T-helper 2 cell (primary cell): Measurements from ENCODE around the gene GAS6.

ENCODE experiments used
- DNase-seq, 5 experiments: peaks; one replicate each; pipeline versions ENCODE4 v3.0.0 to v3.0.0-alpha.2; 2012 to 2022

GAS6 gene

GRCh38 chr13:113851480-113851803, 12.4 kb downstream of the GAS6 start:
- DNase-seq: no peak

- no peak for DNase-seq
These were observed 13.0 kb downstream of the GAS6 start for GRCh38 chr13:113850722-113851479.

- DNase-seq: no peak
These were observed 13.7 kb downstream of the GAS6 start for GRCh38 chr13:113849981-113850721.

DNA sequence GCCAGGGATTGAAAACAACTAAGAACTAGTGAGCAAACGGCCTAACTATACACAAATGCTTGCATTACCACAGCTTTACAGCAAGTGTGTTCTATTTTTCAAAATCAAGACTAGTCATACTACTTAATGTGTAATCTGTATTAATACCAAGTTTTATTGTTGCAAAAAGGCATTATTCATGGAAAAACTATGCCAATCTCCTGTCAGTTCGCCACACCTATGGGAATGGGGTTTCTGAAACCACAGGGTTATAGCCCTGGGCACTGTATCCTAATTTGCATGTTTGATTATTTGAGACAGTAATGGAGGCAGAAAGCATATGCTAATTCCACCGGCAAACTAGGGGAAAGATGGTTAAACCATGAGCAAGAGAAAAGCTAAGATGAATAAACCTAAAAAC, 14.3 kb downstream of the GAS6 start:
- DNase-seq: no peak

- DNase-seq: no peak
These were observed 15.2 kb downstream of the GAS6 start for GRCh38 chr13:113848431-113849260.

DNA sequence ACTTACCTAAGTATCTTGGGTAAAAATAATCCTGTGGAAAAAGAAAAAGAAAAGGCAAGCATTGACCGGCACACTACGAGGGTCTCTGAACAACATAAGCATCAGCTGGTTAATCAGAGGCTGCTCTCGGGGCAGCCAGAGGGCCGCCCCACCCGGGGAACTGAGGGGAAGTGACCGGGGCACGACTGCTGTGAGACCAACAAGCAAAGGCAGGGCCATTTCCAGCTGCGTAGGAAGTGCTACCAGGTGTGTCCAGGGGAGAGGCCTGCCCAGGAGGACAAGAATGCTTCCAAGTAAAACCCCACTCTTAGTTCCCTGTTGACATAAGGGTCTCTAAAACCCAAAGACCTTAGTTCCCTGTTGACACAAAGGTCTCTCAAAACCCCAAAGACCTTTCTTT, 15.9 kb downstream of the GAS6 start:
- no peak for DNase-seq

GRCh38 chr13:113846636-113847318, 17.1 kb downstream of the GAS6 start:
- DNase-seq: peak in 2 of 5 experiments; percentile 29 to 74

DNA sequence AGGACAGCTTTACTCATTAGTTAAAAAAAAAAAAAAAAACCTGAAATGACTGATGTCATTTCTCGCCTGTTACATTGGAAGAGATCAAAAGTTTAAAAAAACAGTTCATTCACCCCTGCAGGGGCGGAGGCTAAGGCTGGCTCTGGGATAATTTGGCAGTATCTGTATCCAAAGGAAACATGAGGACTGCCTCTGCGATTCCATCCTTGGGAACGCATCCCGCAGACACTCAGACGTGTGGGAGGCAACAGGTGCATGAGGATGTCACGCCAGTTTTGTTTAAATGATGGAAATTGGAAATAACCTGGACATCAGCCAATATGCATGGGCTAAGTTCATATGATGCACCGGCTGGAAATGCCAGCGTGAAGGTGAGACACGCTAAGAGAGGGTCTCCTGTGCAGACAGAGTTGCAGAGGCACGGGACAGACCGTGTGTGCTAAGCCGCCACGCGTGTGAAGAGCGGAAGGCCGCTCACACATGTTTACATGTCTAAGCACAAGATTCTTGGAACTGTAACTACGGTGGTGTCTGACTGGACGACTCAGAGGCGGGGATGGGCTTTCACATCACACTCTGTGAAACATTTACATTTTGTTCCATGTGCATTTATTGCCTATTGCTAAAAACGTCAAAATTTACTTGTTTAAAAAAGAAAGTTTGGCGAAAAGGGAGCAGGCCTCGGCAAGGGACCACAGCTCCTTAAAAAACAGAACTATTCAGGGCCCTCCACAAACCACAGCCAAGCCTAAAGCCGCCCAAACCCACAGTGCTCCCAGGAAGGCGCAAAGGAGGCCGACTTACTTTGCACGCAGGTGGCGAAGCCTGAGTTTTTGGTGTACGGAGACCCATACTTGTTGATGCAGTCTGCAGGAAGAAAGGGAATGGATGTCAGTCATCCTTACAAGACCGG, 17.9 kb downstream of the GAS6 start:
- DNase-seq: no peak

GRCh38 chr13:113845055-113845454, 18.8 kb downstream of the GAS6 start:
- DNase-seq: no peak

DNA sequence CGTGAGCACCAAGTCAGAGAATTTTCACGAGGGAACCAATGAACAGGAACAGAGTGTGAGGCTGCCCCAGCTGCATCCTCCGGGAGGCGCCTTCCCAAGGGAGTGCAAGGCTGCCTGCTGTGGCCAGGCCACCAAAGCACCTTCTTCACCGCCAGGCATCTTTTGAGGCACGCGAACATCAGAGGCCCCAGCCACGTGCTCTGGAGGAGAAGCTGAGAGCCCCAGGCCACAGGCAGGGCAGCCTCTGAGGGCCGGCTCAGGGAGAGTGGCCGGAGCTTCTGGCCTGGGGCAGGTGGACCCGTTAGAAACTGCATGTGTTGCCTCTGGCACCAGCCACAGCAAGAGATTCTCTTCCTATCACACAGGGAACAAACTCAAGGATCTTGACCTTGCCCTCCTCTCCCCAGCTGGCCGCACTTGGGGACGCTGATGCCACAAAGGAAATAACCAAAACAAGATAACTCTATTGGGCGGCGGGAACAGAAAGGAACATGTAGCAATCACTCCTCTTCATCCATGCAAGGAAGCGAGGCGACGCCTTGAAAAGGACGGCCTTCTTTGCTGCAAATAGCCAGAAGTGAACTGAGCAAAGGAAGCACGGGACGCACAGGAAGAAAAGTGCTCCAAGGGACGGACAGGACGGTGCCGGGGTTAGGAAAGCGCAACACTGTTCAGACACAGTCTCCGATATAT, 19.9 kb downstream of the GAS6 start:
- no peak for DNase-seq

- no peak for DNase-seq
These were observed 20.7 kb downstream of the GAS6 start for GRCh38 chr13:113843063-113843654.

DNA sequence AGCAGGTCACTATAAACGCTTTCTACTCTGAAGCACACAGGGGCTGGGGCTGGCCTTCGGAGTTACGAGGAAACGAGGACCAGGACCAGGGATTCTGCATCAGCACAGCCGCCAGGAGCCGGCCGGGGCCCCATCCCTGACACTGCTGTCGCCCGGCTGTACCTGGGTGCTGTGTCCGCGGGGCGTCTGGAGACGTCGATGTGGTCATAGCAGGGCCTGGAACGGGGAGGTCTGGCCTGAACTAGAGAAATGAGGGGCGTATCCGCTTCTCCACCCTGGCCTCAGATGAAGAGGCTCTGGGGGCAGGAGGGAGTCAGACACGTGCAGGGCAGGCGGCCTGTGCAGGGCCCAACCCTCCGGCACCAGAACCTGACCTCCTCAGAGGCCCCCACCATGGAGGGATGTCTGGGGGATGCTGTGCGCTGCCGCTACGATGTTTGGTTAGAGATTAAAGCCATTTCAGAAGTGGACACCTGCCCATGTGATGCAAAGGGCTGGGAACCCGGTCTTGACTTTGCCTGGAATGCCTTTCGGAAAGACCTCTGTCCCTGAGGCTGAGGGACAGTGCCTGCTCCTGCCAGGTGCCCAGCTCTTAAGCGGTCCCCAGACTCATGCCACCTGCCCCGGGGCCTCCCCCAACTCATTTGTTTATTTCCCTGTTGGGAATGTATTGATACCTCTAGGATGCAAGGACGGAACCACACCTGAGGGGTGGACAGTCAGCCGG, 21.4 kb downstream of the GAS6 start:
- DNase-seq: no peak

GRCh38 chr13:113841353-113841650, 22.6 kb downstream of the GAS6 start:
- DNase-seq: peak in 2 of 5 experiments; percentile 37 to 60

- no peak for DNase-seq
These were observed 23.1 kb downstream of the GAS6 start for GRCh38 chr13:113840541-113841352.

- DNase-seq: no peak
These were observed 24.2 kb downstream of the GAS6 start for GRCh38 chr13:113839536-113840204.

DNA sequence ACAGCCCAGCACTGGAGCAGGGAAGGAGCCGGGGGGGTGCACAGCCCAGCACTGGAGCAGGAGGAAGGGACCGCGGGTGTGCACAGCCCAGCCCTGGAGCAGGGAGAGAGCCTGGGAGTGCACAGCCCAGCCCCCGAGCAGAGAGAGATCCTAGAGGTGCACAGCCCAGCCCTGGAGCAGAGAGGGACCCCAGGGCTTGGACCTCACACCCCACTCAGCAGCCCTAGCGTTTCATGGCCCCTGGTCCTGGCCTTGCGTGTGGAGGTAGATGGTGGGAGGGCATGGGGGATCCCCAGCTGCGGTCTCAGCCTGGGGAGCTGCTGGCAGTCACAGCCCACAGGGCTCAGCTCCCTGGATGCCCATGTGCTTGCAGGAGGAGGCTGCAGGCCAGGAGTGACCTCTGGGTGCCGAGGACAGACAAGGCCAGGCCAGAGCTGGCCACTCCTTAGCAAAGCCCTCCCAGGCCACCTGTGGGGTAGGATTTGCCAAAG, 25.1 kb downstream of the GAS6 start:
- DNase-seq: no peak

DNA sequence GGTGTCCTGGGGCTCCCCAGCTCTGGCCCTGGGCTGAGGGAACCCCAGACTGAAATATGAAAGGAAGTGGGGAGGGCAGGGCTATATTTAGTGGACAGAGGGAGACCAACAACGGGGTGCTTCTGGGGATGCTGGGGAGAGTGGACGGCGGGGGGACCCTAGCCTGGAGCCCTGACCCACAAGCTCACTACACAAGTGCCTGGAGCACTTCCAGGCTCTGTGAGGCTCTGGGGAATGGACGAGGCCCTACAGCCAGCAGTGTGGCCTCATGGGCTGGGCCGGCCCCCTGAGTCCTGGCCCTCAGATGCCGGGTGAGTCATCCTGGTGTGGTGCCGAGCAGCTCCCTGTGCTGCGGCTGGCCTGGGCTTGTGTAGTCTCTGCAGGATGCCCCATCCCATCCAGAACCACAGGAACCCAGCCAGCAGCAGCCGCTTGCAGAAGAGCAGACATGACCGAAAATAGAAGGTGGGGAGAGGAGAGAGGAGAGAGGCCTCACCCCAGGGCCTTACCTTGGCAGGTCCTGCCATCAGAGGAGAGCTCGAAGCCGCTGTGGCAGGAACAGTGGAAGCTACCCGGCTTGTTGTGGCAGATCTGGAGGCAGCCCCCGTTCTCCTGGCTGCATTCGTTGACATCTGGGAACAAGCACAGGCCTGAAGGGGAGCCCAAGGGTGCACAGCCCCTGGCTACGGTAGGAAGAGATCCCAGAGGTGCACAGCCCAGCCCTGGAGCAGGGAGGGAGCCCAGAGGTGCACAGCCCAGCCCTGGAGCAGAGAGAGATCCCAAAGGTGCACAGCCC, 26.1 kb downstream of the GAS6 start:
- no peak for DNase-seq
